ENCODE measurements around the gene SCYGR1. TPM values are rescaled to one million over a fixed set of nuclear protein-coding genes. Genes with fewer than 3 reads are reported as not detected.
"Not testable (repeated sequence)": the region's sequence is repeated elsewhere in the genome, so short reads cannot be mapped to it uniquely, and the experiment has no call there.

The SCYGR1 gene, protein sequence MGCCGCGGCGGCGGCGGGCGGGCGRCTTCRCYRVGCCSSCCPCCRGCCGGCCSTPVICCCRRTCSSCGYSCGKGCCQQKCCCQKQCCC
- total RNA-seq = not detected in 3 replicates
- long read RNA-seq = 0 reads

DNA sequence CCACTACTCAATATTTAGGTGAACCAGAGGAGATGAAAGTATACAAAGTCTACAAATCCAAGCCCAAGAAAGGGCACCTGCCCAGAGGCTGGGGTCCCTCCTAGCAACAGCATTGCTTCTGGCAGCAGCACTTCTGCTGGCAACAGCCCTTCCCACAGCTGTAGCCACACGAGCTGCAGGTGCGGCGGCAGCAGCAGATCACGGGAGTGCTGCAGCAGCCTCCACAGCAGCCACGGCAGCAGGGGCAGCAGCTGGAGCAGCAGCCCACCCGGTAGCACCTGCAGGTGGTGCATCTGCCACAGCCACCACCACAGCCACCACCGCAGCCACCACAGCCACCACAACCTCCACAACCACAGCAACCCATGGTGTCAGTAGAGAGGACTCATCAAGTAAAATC, at the start of gene SCYGR1:
Gene SCYGR1 (minus strand): TSS at position 367 of the 400 bp plus-strand sequence. CDS start 0 bp downstream, at position 367.
- not testable (repeated sequence) for H3K27ac Mint-ChIP-seq (ENCODE audit: unreplicated experiment); H3K36me3 Mint-ChIP-seq (ENCODE audit: low read depth); DNase-seq (ENCODE audit: low spot score); H3K27me3 Mint-ChIP-seq (ENCODE audit: low read depth); H3K4me1 Mint-ChIP-seq (ENCODE audit: low read depth); H3K9me3 Mint-ChIP-seq (ENCODE audit: low read depth); H3K4me3 Mint-ChIP-seq (ENCODE audit: unreplicated experiment)

DNA sequence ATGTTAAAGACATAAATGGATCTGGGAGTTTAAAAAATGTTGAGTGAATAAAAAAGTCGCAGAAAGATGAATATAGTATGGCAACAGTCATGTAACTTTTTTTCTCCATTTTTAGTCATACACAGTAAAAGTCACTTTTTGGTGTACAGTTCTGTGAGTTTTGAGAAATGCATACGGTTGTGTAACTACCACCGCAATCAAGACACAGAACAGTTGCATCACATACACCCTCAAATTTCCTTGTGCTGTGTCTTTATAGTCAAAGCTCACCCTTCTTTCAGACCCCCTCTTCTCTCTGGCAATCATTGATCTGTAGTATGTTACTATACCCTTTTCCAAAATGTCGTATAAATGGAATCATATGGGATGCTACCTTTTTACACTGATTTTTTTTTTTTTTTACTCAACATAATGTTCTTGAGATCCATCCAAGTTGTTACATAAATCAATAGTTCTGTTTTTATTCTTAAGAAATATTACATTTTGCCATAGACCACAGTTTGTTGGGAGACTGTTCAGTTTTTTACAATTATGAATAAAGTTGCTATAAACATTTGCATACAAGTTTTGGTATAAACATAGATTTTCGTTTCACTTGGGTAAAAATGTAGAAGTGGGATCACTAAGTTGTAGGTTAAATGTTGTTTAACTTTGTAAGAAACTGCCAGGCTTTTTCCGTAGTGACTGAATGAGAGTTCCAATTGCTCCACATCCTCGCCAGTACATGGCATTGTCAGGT, 48.9 kb upstream of the SCYGR1 start:
- H3K36me3 Mint-ChIP-seq (ENCODE audit: low read depth) = peaks cover 9% of the 10 kb centered on the region
- no peak for DNase-seq (ENCODE audit: low spot score)
- H3K4me1 Mint-ChIP-seq (ENCODE audit: low read depth) = no peaks in the 10 kb centered on the region
- no peak overlapping the region for H3K4me3 Mint-ChIP-seq (ENCODE audit: unreplicated experiment)
- TF ChIP-seq, protein P1, sequence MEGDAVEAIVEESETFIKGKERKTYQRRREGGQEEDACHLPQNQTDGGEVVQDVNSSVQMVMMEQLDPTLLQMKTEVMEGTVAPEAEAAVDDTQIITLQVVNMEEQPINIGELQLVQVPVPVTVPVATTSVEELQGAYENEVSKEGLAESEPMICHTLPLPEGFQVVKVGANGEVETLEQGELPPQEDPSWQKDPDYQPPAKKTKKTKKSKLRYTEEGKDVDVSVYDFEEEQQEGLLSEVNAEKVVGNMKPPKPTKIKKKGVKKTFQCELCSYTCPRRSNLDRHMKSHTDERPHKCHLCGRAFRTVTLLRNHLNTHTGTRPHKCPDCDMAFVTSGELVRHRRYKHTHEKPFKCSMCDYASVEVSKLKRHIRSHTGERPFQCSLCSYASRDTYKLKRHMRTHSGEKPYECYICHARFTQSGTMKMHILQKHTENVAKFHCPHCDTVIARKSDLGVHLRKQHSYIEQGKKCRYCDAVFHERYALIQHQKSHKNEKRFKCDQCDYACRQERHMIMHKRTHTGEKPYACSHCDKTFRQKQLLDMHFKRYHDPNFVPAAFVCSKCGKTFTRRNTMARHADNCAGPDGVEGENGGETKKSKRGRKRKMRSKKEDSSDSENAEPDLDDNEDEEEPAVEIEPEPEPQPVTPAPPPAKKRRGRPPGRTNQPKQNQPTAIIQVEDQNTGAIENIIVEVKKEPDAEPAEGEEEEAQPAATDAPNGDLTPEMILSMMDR (IDR thresholded peaks at IDR 0.05) = no peak
- no peaks in the 10 kb centered on the region for H3K27me3 Mint-ChIP-seq (ENCODE audit: low read depth)
- no peak overlapping the region for H3K27ac Mint-ChIP-seq (ENCODE audit: unreplicated experiment)
- H3K9me3 Mint-ChIP-seq (ENCODE audit: low read depth) = peaks cover 10% of the 10 kb centered on the region

DNA sequence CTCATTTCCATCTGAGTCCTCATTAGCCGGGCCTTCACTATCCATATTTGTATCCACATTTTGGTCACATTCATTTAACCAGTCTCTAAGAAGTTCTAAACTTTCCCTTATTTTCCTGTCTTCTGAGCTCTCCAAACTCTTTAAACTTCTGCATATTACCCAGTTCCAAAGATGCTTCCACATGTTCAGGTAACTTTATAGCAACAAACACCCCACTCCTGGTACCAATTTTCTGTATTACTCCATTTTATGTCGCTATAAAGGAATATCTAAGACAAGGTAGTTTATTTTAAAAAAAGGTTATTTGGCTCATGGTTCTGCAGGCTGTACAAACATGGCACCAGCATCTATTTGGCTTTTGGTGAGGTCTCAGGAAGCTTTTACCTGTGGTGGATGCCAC, 45.4 kb upstream of the SCYGR1 start:
- Mint-ChIP-seq H3K36me3 (ENCODE audit: low read depth) (peaks cover 11% of the 10 kb centered on the region), H3K4me1 (ENCODE audit: low read depth) (peaks cover 9% of the 10 kb centered on the region), H3K27ac (ENCODE audit: unreplicated experiment) (no peak overlapping the region), H3K4me3 (ENCODE audit: unreplicated experiment) (no peak overlapping the region), H3K9me3 (ENCODE audit: low read depth) (peaks cover 10% of the 10 kb centered on the region), H3K27me3 (ENCODE audit: low read depth) (no peaks in the 10 kb centered on the region)
- no peak for DNase-seq (ENCODE audit: low spot score)
- TF ChIP-seq, protein P1 (IDR thresholded peaks at IDR 0.05) = no peak

DNA sequence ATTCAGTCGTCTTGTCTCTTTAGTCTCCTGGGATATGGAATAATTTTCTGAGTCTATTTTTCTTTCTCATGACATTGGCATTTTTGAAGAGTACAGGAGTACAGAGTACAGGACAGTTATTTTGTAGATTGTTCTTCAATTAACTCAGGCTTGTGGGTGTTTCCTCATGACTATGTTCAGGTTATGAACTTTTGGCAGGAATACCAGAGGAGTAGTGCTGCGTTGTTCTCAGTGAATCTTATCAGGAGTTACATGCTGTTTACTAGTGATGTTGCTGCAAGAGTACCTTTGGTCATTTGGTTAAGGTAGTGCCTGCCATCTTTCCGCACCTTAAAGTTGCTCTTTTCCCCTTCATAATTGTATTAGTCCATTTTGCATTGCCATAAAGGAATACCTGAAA, 42.9 kb upstream of the SCYGR1 start:
- TF ChIP-seq, protein P1 (IDR thresholded peaks at IDR 0.05) = no peak
- Mint-ChIP-seq H3K27ac (ENCODE audit: unreplicated experiment) (no peak overlapping the region), H3K4me1 (ENCODE audit: low read depth) (peaks cover 9% of the 10 kb centered on the region), H3K4me3 (ENCODE audit: unreplicated experiment) (no peak overlapping the region), H3K36me3 (ENCODE audit: low read depth) (peaks cover 11% of the 10 kb centered on the region), H3K9me3 (ENCODE audit: low read depth) (peaks cover 10% of the 10 kb centered on the region), H3K27me3 (ENCODE audit: low read depth) (no peaks in the 10 kb centered on the region)
- no peak for DNase-seq (ENCODE audit: low spot score)

DNA sequence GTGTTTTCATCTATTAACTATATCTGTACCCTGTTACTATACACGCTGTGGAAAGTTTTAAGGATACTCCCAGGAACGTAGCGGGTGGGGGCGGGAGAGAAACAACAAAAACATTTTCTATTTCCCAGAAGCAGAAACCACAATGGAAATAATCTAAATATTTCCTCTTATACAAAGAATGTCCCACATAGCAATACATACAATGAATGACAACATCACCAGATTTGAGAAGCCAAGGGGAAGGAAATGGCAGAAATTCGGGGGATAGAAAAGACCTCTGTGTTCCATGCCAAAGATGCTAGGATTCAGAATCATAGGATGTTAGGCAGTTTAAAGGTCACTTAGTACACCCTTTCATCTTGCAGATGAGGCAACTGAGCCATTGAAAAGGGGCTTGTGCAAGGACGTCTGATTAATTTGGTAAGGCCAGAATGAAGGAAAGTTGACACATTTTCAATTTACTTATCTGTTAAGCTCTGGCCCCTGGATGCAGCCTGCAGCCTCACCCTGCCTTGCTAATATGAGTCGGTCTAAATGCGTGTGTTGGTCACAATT, 41.1 kb upstream of the SCYGR1 start:
- H3K27ac Mint-ChIP-seq (ENCODE audit: unreplicated experiment) = no peak overlapping the region
- no peak overlapping the region for H3K4me3 Mint-ChIP-seq (ENCODE audit: unreplicated experiment)
- H3K9me3 Mint-ChIP-seq (ENCODE audit: low read depth) = peaks cover 10% of the 10 kb centered on the region
- TF ChIP-seq, protein P1 (IDR thresholded peaks at IDR 0.05) = no peak
- peaks cover 9% of the 10 kb centered on the region for H3K4me1 Mint-ChIP-seq (ENCODE audit: low read depth)
- no peak for DNase-seq (ENCODE audit: low spot score)
- H3K36me3 Mint-ChIP-seq (ENCODE audit: low read depth) = peaks cover 11% of the 10 kb centered on the region
- H3K27me3 Mint-ChIP-seq (ENCODE audit: low read depth) = no peaks in the 10 kb centered on the region
